ENCODE results near the gene ESR1.

GRCh38 chr6:152121910-152122309, 314.4 kb downstream of the ESR1 start:
- TF ChIP-seq, protein P1, sequence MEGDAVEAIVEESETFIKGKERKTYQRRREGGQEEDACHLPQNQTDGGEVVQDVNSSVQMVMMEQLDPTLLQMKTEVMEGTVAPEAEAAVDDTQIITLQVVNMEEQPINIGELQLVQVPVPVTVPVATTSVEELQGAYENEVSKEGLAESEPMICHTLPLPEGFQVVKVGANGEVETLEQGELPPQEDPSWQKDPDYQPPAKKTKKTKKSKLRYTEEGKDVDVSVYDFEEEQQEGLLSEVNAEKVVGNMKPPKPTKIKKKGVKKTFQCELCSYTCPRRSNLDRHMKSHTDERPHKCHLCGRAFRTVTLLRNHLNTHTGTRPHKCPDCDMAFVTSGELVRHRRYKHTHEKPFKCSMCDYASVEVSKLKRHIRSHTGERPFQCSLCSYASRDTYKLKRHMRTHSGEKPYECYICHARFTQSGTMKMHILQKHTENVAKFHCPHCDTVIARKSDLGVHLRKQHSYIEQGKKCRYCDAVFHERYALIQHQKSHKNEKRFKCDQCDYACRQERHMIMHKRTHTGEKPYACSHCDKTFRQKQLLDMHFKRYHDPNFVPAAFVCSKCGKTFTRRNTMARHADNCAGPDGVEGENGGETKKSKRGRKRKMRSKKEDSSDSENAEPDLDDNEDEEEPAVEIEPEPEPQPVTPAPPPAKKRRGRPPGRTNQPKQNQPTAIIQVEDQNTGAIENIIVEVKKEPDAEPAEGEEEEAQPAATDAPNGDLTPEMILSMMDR (conservative IDR thresholded peaks at IDR 0.05) = no peak
- TF ChIP-seq ZFX (IDR thresholded peaks at IDR 0.05) = no peak

Measured in C4-2B (cell line).